Measurements from ENCODE around the gene LRTM2. TPM values are rescaled to one million over a fixed set of nuclear protein-coding genes. Genes with fewer than 3 reads are reported as not detected.

The LRTM2 gene
- total and polyA plus RNA-seq, 11 donors: not detected

GRCh38 chr12:1877169-1877878 lies 57.0 kb downstream of the LRTM2 start:
- no peak overlapping the region for H3K4me3 ChIP-seq
- WGBS, 4 donors: 90 to 96% (median 91%) methylated on average over 8 of the region's 8 CpGs
- ATAC-seq (no peak), DNase-seq (no peak)
- intact Hi-C loops (cut with DNase I): no loop called here
- no peak overlapping the region for H3K27ac ChIP-seq
- peaks cover 0 to 5% (median 0%) of the 10 kb centered on the region in 9 donors for H3K27me3 ChIP-seq
- no peaks in the 10 kb centered on the region for H3K4me1 ChIP-seq
- no peaks in the 10 kb centered on the region for H3K9me3 ChIP-seq
- TF ChIP-seq CTCF (IDR thresholded peaks at IDR 0.05): no peak
- TF ChIP-seq POLR2A (IDR thresholded peaks at IDR 0.05): no peak
- H3K36me3 ChIP-seq: no peaks in the 10 kb centered on the region

GRCh38 chr12:1878214-1878613 lies 57.8 kb downstream of the LRTM2 start:
- no peak overlapping the region for H3K4me3 ChIP-seq
- ATAC-seq (no peak), DNase-seq (no peak)
- H3K9me3 ChIP-seq: no peaks in the 10 kb centered on the region
- 90 to 92% (median 92%) methylated on average over 10 of the region's 10 CpGs for WGBS, 4 donors
- no peaks in the 10 kb centered on the region for H3K4me1 ChIP-seq
- intact Hi-C loops (cut with DNase I): no loop called here
- no peak for TF ChIP-seq CTCF (IDR thresholded peaks at IDR 0.05)
- TF ChIP-seq POLR2A (IDR thresholded peaks at IDR 0.05): no peak
- H3K27me3 ChIP-seq: peaks cover 0 to 9% (median 0%) of the 10 kb centered on the region in 9 donors
- no peaks in the 10 kb centered on the region for H3K36me3 ChIP-seq
- no peak overlapping the region for H3K27ac ChIP-seq

GRCh38 chr12:1878695-1879094 lies 58.3 kb downstream of the LRTM2 start:
- Histone ChIP-seq H3K9me3 (no peaks in the 10 kb centered on the region), H3K27ac (no peak overlapping the region), H3K4me1 (no peaks in the 10 kb centered on the region), H3K36me3 (no peaks in the 10 kb centered on the region), H3K4me3 (no peak overlapping the region), H3K27me3 (peaks cover 0 to 14% (median 0%) of the 10 kb centered on the region in 9 donors)
- ATAC-seq (no peak), DNase-seq (no peak)
- WGBS, 4 donors: 81 to 88% (median 86%) methylated on average over 5 of the region's 5 CpGs
- intact Hi-C loops (cut with DNase I): no loop called here
- no peak for TF ChIP-seq CTCF (IDR thresholded peaks at IDR 0.05)
- TF ChIP-seq POLR2A (IDR thresholded peaks at IDR 0.05): no peak

GRCh38 chr12:1879633-1880032 lies 59.3 kb downstream of the LRTM2 start:
- Histone ChIP-seq H3K36me3 (no peaks in the 10 kb centered on the region), H3K4me3 (no peak overlapping the region), H3K27ac (no peak overlapping the region), H3K27me3 (peaks cover 0 to 14% (median 0%) of the 10 kb centered on the region in 9 donors), H3K9me3 (no peaks in the 10 kb centered on the region), H3K4me1 (no peaks in the 10 kb centered on the region)
- 85 to 95% (median 90%) methylated on average over 10 of the region's 10 CpGs for WGBS, 4 donors
- TF ChIP-seq POLR2A (IDR thresholded peaks at IDR 0.05) (no peak), CTCF (IDR thresholded peaks at IDR 0.05) (no peak)
- no peak for ATAC-seq
- no peak for DNase-seq
- intact Hi-C loops (cut with DNase I): no loop called here
